ENCODE data around the gene LZTR1.
A peak's percentile ranks its signal among the peaks of the same experiment; 100 is the strongest.

Gene LZTR1

GRCh38 chr22:21009638-21010425, 27.7 kb downstream of the LZTR1 start:
- Histone ChIP-seq H3K27ac (ENCODE audit: low read length) (no peak overlapping the region), H3K9me3 (ENCODE audit: insufficient read depth, low read length, severe bottlenecking) (no peaks in the 10 kb centered on the region), H3K4me3 (ENCODE audit: low read depth in 1 of 2, low read length in 2 of 2) (no peak overlapping the region), H4K20me1 (ENCODE audit: insufficient read depth, low read length) (peaks cover 12% of the 10 kb centered on the region; the same call in 1 of the 2 replicates), H2AFZ (ENCODE audit: low read depth, low read length) (no peak overlapping the region), H3K79me2 (ENCODE audit: insufficient read depth, low read length) (no peaks in the 10 kb centered on the region), H3K9ac (ENCODE audit: low read depth, low read length) (no peak overlapping the region), H3K4me1 (ENCODE audit: insufficient read depth, low read length) (peaks cover 12% of the 10 kb centered on the region), H3K36me3 (ENCODE audit: insufficient read depth, low read length) (no peaks in the 10 kb centered on the region), H3K27me3 (ENCODE audit: insufficient read depth, low read length, poor library complexity) (peaks cover 7% of the 10 kb centered on the region), H3K4me2 (ENCODE audit: insufficient read depth, low read length) (no peak overlapping the region)
- TF ChIP-seq EZH2 (IDR thresholded peaks at IDR 0.05; ENCODE audit: borderline replicate concordance, low read depth, low read length, severe bottlenecking) (no peak), CTCF (IDR thresholded peaks at IDR 0.05; ENCODE audit: borderline replicate concordance, extremely low read depth, low read length, poor library complexity, severe bottlenecking) (no peak)
- DNase-seq = peak; percentile 70
- ATAC-seq (ENCODE audit: insufficient read depth, low read depth) = peak; percentile 75

GRCh38 chr22:21010426-21011113, 28.5 kb downstream of the LZTR1 start:
- peaks cover 12% of the 10 kb centered on the region; the same call in 1 of the 2 replicates for H4K20me1 ChIP-seq (ENCODE audit: insufficient read depth, low read length)
- no peak for DNase-seq
- no peak overlapping the region for H2AFZ ChIP-seq (ENCODE audit: low read depth, low read length)
- no peak overlapping the region for H3K4me2 ChIP-seq (ENCODE audit: insufficient read depth, low read length)
- H3K27ac ChIP-seq (ENCODE audit: low read length) = no peak overlapping the region
- H3K9ac ChIP-seq (ENCODE audit: low read depth, low read length) = no peak overlapping the region
- TF ChIP-seq EZH2 (IDR thresholded peaks at IDR 0.05; ENCODE audit: borderline replicate concordance, low read depth, low read length, severe bottlenecking) = no peak
- no peak for TF ChIP-seq CTCF (IDR thresholded peaks at IDR 0.05; ENCODE audit: borderline replicate concordance, extremely low read depth, low read length, poor library complexity, severe bottlenecking)
- H3K79me2 ChIP-seq (ENCODE audit: insufficient read depth, low read length) = no peaks in the 10 kb centered on the region
- H3K4me3 ChIP-seq (ENCODE audit: low read depth in 1 of 2, low read length in 2 of 2) = no peak overlapping the region
- H3K9me3 ChIP-seq (ENCODE audit: insufficient read depth, low read length, severe bottlenecking) = no peaks in the 10 kb centered on the region
- peaks cover 15% of the 10 kb centered on the region for H3K4me1 ChIP-seq (ENCODE audit: insufficient read depth, low read length)
- peaks cover 9% of the 10 kb centered on the region for H3K27me3 ChIP-seq (ENCODE audit: insufficient read depth, low read length, poor library complexity)
- ATAC-seq (ENCODE audit: insufficient read depth, low read depth) = no peak
- H3K36me3 ChIP-seq (ENCODE audit: insufficient read depth, low read length) = no peaks in the 10 kb centered on the region

GRCh38 chr22:21012446-21013407, 30.6 kb downstream of the LZTR1 start:
- no peak for ATAC-seq (ENCODE audit: insufficient read depth, low read depth)
- Histone ChIP-seq H2AFZ (ENCODE audit: low read depth, low read length) (no peak overlapping the region), H3K4me2 (ENCODE audit: insufficient read depth, low read length) (no peak overlapping the region), H3K4me1 (ENCODE audit: insufficient read depth, low read length) (peaks cover 15% of the 10 kb centered on the region), H3K9me3 (ENCODE audit: insufficient read depth, low read length, severe bottlenecking) (no peaks in the 10 kb centered on the region), H3K4me3 (ENCODE audit: low read depth in 1 of 2, low read length in 2 of 2) (no peak overlapping the region), H3K36me3 (ENCODE audit: insufficient read depth, low read length) (no peaks in the 10 kb centered on the region), H4K20me1 (ENCODE audit: insufficient read depth, low read length) (peaks cover 16% of the 10 kb centered on the region), H3K79me2 (ENCODE audit: insufficient read depth, low read length) (no peaks in the 10 kb centered on the region), H3K27ac (ENCODE audit: low read length) (no peak overlapping the region), H3K9ac (ENCODE audit: low read depth, low read length) (no peak overlapping the region), H3K27me3 (ENCODE audit: insufficient read depth, low read length, poor library complexity) (peaks cover 9% of the 10 kb centered on the region)
- TF ChIP-seq CTCF (IDR thresholded peaks at IDR 0.05; ENCODE audit: borderline replicate concordance, extremely low read depth, low read length, poor library complexity, severe bottlenecking) = no peak
- no peak for TF ChIP-seq EZH2 (IDR thresholded peaks at IDR 0.05; ENCODE audit: borderline replicate concordance, low read depth, low read length, severe bottlenecking)
- DNase-seq = no peak

Measured in DND-41 (cell line).